SHP77 treated with DMSO at 0.1 percent for 48 hours (cell line): ENCODE results near the gene CRTAC1.

Source experiments
- DNase-seq: peaks from one replicate; lab custom pipeline; 2025; lab: John Stamatoyannopoulos, UW

The CRTAC1 gene

GRCh38 chr10:97924678-97925077, 105.7 kb downstream of the CRTAC1 start:
- no peak for DNase-seq

- no peak for DNase-seq
Observed at GRCh38 chr10:97923476-97923875, 106.9 kb downstream of the CRTAC1 start.

GRCh38 chr10:97923057-97923456, 107.4 kb downstream of the CRTAC1 start:
- DNase-seq: no peak

- DNase-seq: peak; percentile 8
Observed at GRCh38 chr10:97922022-97922758, 108.2 kb downstream of the CRTAC1 start.

GRCh38 chr10:97921581-97922021, 108.8 kb downstream of the CRTAC1 start:
- no peak for DNase-seq

GRCh38 chr10:97920865-97921264, 109.6 kb downstream of the CRTAC1 start:
- no peak for DNase-seq

- no peak for DNase-seq
Observed at GRCh38 chr10:97919012-97919411, 111.4 kb downstream of the CRTAC1 start.

- no peak for DNase-seq
Observed at GRCh38 chr10:97916586-97916985, 113.8 kb downstream of the CRTAC1 start.

- DNase-seq: no peak
Observed at GRCh38 chr10:97915346-97916131, 114.9 kb downstream of the CRTAC1 start.

- DNase-seq: peak; percentile 29
Observed at GRCh38 chr10:97914837-97915211, 115.6 kb downstream of the CRTAC1 start.

GRCh38 chr10:97914171-97914836, 116.1 kb downstream of the CRTAC1 start:
- DNase-seq: no peak

- no peak for DNase-seq
Observed at GRCh38 chr10:97913614-97914013, 116.8 kb downstream of the CRTAC1 start.

- no peak for DNase-seq
Observed at GRCh38 chr10:97913193-97913592, 117.2 kb downstream of the CRTAC1 start.

GRCh38 chr10:97911217-97911616, 119.2 kb downstream of the CRTAC1 start:
- no peak for DNase-seq

GRCh38 chr10:97910661-97911060, 119.8 kb downstream of the CRTAC1 start:
- no peak for DNase-seq

GRCh38 chr10:97907830-97908229, 122.6 kb downstream of the CRTAC1 start:
- DNase-seq: no peak

GRCh38 chr10:97907211-97907610, 123.2 kb downstream of the CRTAC1 start:
- DNase-seq: no peak

- DNase-seq: no peak
Observed at GRCh38 chr10:97905276-97905675, 125.1 kb downstream of the CRTAC1 start.

GRCh38 chr10:97904576-97904975, 125.8 kb downstream of the CRTAC1 start:
- no peak for DNase-seq

- DNase-seq: no peak
Observed at GRCh38 chr10:97904018-97904381, 126.4 kb downstream of the CRTAC1 start.

GRCh38 chr10:97903128-97904017, 127.0 kb downstream of the CRTAC1 start:
- DNase-seq: peak; percentile 4

GRCh38 chr10:97901381-97901780, 129.0 kb downstream of the CRTAC1 start:
- DNase-seq: no peak
